Adipose tissue (tissue), 3 donors: ENCODE data around the gene FFAR2. TPM values are rescaled to one million over a fixed set of nuclear protein-coding genes. Genes with fewer than 3 reads are reported as not detected.
"Not testable (repeated sequence)": the region's sequence is repeated elsewhere in the genome, so short reads cannot be mapped to it uniquely, and the experiment has no call there.

Experiments
- H3K27ac ChIP-seq: one replicate; pipeline ENCODE4 v1.5.1; 2013; ENCODE audit warnings: low read depth, low read length
- WGBS, 3 donors: extraction: QIAGEN DNeasy Blood & Tissue Kit; methylation state at CpG; one replicate each; pipeline ENCODE4 v1.1.7; 2013; 5-methylcytosine and 5-hydroxymethylcytosine counted together
- polyA plus RNA-seq, 3 donors: library from polyadenylated mRNA; stranded (reverse); fragments of 200-250 nt; gene quantifications; one replicate each; pipeline ENCODE4 v1.2.3, GENCODE V29; 2013
- donor health status: healthy with polysubstance abuse.
- donor health status: Bipolar disorder and iron deficiency.
- donor health status: healthy.

Gene FFAR2
- polyA plus RNA-seq, 3 donors: 0.24 to 4.6 (median 4.0) TPM

GRCh38 chr19:35471075-35471474 lies 23.0 kb downstream of the FFAR2 start:
- WGBS, 3 donors: 94 to 96% (median 95%) methylated on average over 4 of the region's 4 CpGs
- H3K27ac ChIP-seq: not testable (repeated sequence)

GRCh38 chr19:35471946-35472345 lies 23.9 kb downstream of the FFAR2 start:
- WGBS, 3 donors: 85 to 92% (median 88%) methylated on average over 8 of the region's 8 CpGs
- H3K27ac ChIP-seq: no peak overlapping the region

- 91 to 95% (median 94%) methylated on average over 14 of the region's 14 CpGs for WGBS, 3 donors
- no peak overlapping the region for H3K27ac ChIP-seq
These were observed 26.0 kb downstream of the FFAR2 start for GRCh38 chr19:35474104-35474503.

- not testable (repeated sequence) for H3K27ac ChIP-seq
- 89 to 93% (median 89%) methylated on average over 7 of the region's 7 CpGs for WGBS, 3 donors
These were observed 26.5 kb downstream of the FFAR2 start for GRCh38 chr19:35474594-35474993.

GRCh38 chr19:35476149-35476548 lies 28.1 kb downstream of the FFAR2 start:
- WGBS, 3 donors: 57 to 69% (median 59%) methylated on average over 4 of the region's 4 CpGs

GRCh38 chr19:35478794-35479677 lies 31.0 kb downstream of the FFAR2 start:
- no peak overlapping the region for H3K27ac ChIP-seq
- 57 to 85% (median 83%) methylated on average over 21 of the region's 21 CpGs for WGBS, 3 donors

More at GRCh38 chr19:35476149-35476548, 28.1 kb downstream of the FFAR2 start:
- H3K27ac ChIP-seq: no peak overlapping the region

- H3K27ac ChIP-seq: no peak overlapping the region
- WGBS, 3 donors: 80 to 85% (median 83%) methylated on average over 5 of the region's 5 CpGs
These were observed 35.0 kb downstream of the FFAR2 start for GRCh38 chr19:35483089-35483488.

- WGBS, 3 donors: 66 to 73% (median 70%) methylated on average over 7 of the region's 7 CpGs
- no peak overlapping the region for H3K27ac ChIP-seq
These were observed 36.4 kb downstream of the FFAR2 start for GRCh38 chr19:35484252-35485036.

- H3K27ac ChIP-seq: no peak overlapping the region
- WGBS, 3 donors: 33 to 89% (median 83%) methylated on average over 3 of the region's 3 CpGs
These were observed 38.2 kb downstream of the FFAR2 start for GRCh38 chr19:35486268-35486708.

- H3K27ac ChIP-seq: no peak overlapping the region
- WGBS, 3 donors: 90 to 95% (median 93%) methylated on average over 10 of the region's 10 CpGs
These were observed 39.7 kb downstream of the FFAR2 start for GRCh38 chr19:35487656-35488182.

GRCh38 chr19:35488677-35489076 lies 40.6 kb downstream of the FFAR2 start:
- no peak overlapping the region for H3K27ac ChIP-seq
- 85 to 89% (median 86%) methylated on average over 15 to 16 of the region's 16 CpGs for WGBS, 3 donors

- WGBS, 3 donors: 74 to 90% (median 81%) methylated on average over 9 of the region's 9 CpGs
- H3K27ac ChIP-seq: no peak within 1 kb of the TSS
These were observed 42.3 kb downstream of the FFAR2 start, which contains the start of gene KRTDAP for GRCh38 chr19:35490364-35490763. Gene KRTDAP (minus strand): TSS chr19:35490464. CDS start chr19:35490442, 22 bp downstream.

- no peak overlapping the region for H3K27ac ChIP-seq
- WGBS, 3 donors: 85 to 90% (median 86%) methylated on average over 9 of the region's 9 CpGs
These were observed 43.8 kb downstream of the FFAR2 start for GRCh38 chr19:35491836-35492360.

GRCh38 chr19:35493971-35494370 lies 45.9 kb downstream of the FFAR2 start:
- H3K27ac ChIP-seq: no peak overlapping the region
- WGBS, 3 donors: 89 to 91% (median 89%) methylated on average over 9 of the region's 9 CpGs

- H3K27ac ChIP-seq: no peak overlapping the region
- WGBS, 3 donors: 24 to 26% (median 25%) methylated on average over 30 of the region's 30 CpGs
These were observed 47.3 kb downstream of the FFAR2 start for GRCh38 chr19:35495107-35496064.

GRCh38 chr19:35497406-35497805 lies 49.3 kb downstream of the FFAR2 start:
- 80 to 84% (median 81%) methylated on average over 11 to 14 of the region's 14 CpGs for WGBS, 3 donors
- H3K27ac ChIP-seq: no peak overlapping the region

GRCh38 chr19:35498220-35498619 lies 50.2 kb downstream of the FFAR2 start:
- H3K27ac ChIP-seq: no peak overlapping the region
- 75 to 95% (median 88%) methylated on average over 3 of the region's 3 CpGs for WGBS, 3 donors
